GM21423 (cell line): ENCODE results near the gene MARCHF2.

Experiments used
- ATAC-seq: cut with Tn5 transposase; IDR thresholded peaks from one replicate; pipeline ENCODE4 v1.9.1; 2021; ENCODE audit warnings: mild to moderate bottlenecking, moderate library complexity; ENCODE audit not compliant: unreplicated experiment

MARCHF2 gene

DNA sequence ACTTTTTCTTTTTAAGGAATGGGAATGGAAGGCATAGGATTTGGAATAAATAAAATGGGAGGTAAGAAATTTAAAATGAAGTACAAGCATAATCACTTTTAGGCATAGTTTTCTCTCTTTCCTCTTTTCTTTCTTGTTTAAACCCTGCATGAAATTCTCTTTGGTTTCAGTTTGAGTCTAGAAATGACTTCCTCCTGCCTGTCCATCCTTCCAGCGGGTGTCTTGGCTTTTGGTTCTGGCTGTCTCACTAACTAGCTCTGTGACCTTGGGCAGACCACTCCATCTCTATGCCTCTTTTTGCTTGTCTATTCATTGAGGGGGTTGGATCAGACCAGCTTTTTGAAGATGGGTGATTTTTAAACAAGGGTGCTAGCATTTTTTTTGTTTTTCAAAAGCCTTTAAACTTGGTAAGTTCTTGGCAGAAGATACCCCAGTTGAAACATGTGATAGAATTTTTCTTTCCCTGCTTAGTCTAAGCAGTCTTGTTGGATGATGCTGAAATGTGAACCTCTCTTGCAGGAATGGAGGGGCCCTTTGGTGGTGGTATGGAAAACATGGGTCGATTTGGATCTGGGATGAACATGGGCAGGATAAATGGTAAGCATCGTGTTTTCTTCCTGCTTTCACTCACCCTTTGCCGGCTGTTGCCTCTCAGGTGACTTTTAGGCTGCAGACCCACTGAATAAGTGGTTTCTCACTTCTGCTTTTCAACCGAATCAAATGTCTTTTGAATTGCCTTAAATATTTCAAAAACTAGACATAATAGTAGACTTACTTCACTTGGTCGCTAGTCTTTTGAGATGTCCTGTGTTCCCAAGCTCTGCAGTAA, 60.8 kb downstream of the MARCHF2 start:
- peak; percentile 55 for ATAC-seq

DNA sequence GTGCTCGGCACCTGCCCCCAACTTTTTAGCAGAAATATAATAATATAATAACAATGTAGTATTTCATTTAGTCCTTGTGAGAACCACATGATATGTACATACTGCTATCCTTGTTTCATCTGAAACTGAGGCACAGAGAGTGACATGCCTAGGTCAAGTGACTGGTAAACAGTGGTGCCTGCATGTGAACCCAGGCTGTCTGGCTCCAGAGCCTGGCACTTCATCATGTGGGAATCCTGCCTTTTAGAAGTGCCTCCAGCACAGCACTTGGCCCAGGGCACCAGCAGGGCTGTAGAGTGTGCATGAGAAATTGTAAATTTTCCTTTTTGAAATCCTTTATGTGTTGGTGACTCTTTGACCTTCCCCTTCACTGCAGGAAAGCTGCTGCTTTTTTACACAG, 61.9 kb downstream of the MARCHF2 start:
- ATAC-seq: no peak

DNA sequence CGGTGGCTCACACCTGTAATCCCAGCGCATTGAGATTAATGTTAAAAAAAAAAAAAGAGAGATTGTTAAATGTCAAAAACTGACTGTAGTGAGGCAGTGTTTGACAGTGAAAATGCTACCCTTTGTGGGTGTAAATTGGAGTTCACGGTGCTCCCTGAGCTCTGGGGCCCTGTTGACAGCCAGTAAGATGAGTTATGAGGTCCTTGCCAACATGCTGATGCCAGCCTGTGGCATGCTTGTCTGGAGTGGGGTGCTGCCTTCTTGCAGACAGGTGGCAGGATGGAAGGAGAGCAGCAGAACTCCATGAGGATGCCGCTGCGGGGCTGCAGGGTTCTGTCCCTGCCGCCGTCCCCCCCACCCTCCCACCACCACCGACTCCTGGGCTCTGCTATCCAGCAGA, 63.4 kb downstream of the MARCHF2 start:
- ATAC-seq: no peak

DNA sequence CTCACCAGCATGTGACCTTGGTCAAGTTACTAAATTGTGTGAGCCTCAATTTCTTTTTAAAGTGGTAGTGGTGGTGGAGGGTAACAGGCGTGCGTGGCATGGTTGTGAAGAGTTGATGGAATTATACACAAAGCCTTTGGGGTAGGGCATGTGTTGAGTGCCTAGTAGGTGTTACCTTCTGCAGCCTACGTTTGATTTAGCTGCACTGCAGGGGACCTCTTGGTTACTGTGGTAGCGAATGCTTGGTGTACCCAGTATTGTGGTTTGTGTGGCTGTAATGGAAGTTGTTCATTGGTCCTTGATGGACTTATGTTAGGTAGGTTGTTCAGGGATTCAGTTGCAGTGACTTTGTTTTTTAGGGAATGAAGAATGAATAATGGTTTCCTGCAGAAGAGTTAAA, 64.8 kb downstream of the MARCHF2 start:
- no peak for ATAC-seq

DNA sequence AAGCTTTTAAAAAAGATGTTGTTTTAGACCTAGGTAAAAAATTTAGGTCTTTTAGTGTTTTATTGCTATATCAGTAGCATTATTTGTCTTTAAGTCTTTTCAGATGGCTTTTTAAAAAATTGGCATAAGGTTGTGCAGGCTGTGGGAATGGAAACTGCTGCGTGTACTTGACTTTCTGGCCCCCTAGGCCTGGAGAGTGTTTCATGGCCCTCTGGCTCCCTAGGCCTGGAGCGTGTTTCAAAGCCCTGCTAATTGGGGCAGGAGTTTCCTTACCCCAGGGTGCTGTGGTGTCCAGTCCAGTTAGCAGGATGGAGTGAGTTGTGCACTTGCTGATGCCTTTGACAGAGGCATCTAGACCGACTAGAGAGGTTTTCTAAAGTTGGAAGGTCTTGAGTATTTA, 65.5 kb downstream of the MARCHF2 start:
- no peak for ATAC-seq

DNA sequence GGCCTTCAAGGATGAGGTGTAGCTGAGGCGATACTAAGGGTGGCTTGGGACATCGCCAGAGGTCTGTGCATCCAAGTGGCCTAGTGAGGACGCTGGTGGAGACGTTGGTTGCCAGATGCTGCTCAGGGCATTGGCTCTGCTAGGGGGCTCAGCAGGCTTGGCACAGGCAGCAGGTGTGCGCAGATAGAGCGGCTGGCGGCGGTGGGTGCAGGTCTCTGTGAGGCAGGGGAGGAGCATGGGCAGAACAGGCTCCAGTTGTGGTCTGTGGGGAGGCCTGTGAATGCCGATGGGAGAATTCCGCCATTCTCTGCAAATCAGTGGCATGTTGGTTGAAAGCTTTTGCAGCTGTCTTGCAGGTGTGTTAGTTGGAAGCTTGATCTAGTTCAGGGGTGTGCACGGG, 68.1 kb downstream of the MARCHF2 start:
- ATAC-seq: no peak

DNA sequence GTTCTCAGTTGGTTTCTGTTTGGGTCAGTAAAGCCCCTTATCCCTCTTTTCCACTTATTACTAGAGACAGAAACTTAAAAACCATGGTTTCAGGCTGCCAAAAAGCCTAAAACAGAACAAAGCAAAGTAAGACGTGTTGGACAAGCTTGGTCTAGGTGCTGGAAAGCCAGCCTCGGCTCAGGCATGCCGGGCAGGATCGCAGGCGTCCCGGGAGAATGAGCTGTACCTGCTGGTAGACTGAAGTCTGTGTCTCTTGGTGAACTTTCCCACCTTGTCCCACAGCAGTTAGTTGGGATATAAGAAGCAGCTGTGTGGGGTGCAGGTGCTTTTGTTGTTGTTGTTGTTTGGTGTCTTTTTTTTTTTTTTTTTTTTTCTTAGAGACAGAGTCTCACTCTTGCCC, 68.5 kb downstream of the MARCHF2 start:
- no peak for ATAC-seq

DNA sequence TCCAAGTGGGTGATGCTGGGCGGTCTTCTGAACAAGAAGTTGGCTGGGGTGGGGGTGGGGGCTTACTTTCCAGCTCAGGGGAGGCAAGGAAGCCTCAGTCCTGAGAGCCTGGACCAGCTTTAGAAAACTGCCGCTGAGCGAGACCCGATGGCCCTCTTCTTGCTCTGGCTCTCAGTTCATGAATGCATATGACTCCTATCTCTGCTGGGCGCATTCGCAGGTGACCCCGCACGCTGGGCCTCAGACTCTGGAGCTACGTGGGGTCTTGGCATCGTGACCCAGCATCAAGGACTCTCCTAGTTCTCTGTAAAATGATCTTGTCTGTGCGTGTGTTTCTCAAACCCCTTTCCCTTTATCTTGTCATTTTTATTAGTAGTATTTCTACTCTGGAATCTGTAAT, 69.6 kb downstream of the MARCHF2 start:
- no peak for ATAC-seq

DNA sequence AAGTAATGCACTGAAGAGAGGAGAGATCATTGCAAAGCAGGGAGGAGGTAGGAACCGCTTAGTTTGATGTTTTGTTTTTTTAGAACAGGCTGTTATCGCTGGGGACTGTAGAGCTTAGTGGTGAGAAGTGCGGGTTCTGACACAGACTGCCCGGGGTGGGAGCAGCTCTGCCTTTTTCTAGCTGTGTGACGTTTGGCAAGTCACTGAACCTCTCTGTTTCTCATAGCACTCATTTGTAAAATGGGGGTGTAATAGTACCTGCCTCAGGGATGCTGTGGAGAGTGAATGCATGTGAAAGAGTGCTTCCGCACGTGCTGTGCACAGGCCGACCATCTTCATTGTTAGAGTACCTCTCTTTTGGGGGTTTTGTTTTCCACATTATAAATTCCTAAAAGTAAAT, 70.1 kb downstream of the MARCHF2 start:
- no peak for ATAC-seq

DNA sequence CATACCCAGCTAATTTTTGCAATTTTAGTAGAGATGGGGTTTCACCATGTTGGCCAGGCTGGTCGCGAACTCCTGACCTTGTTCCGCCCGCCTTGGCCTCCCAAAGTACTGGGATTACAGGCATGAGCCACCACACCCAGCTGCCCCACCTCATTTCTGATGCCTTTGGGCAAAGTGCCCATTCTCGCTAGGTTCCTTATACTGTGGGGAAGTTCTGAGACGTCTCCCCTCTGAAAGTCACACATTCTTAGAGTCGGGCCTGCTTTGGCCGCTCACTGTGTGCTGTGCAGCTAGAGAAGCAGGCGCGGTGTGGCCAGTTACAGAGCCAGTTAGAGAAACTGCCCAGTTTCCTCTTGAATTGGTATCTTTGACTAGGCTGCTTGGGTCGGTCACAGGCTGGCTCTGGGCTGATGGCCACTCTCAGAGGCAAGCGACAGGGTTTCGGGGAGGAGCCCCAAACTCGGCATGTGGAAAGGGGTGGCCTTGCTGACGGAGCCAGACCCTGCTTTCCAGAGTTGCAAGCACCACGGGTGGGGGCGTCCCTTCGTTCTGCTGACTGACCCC, 71.3 kb downstream of the MARCHF2 start:
- no peak for ATAC-seq

DNA sequence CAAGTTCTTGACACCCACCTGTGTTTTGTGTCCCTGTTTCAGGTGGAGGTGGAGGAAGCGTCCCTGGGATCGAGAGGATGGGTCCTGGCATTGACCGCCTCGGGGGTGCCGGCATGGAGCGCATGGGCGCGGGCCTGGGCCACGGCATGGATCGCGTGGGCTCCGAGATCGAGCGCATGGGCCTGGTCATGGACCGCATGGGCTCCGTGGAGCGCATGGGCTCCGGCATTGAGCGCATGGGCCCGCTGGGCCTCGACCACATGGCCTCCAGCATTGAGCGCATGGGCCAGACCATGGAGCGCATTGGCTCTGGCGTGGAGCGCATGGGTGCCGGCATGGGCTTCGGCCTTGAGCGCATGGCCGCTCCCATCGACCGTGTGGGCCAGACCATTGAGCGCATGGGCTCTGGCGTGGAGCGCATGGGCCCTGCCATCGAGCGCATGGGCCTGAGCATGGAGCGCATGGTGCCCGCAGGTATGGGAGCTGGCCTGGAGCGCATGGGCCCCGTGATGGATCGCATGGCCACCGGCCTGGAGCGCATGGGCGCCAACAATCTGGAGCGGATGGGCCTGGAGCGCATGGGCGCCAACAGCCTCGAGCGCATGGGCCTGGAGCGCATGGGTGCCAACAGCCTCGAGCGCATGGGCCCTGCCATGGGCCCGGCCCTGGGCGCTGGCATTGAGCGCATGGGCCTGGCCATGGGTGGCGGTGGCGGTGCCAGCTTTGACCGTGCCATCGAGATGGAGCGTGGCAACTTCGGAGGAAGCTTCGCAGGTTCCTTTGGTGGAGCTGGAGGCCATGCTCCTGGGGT, 72.7 kb downstream of the MARCHF2 start:
- ATAC-seq: no peak

DNA sequence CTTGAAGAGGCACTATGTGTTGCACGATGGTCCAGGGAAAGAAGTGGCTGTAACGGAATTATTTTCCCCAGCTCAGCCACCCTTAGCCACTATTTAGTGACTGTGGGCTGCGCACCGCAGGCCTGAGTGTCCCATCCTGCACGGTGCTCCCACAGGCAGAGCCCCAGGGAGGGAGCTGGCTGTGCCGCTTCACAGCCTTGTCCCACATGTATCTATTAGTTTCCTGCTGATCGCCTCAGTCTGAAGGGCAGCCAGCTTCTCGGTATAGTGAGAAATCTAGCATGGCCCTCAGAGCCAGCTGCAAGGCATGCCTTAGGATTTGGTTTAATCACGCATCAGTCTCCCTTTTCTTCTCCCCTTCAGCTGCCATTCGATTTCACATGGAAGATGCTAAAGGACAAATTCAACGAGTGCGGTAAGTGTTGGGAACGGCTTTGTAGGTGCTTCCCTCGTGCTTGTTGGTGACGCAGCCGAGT, 73.6 kb downstream of the MARCHF2 start:
- no peak for ATAC-seq

DNA sequence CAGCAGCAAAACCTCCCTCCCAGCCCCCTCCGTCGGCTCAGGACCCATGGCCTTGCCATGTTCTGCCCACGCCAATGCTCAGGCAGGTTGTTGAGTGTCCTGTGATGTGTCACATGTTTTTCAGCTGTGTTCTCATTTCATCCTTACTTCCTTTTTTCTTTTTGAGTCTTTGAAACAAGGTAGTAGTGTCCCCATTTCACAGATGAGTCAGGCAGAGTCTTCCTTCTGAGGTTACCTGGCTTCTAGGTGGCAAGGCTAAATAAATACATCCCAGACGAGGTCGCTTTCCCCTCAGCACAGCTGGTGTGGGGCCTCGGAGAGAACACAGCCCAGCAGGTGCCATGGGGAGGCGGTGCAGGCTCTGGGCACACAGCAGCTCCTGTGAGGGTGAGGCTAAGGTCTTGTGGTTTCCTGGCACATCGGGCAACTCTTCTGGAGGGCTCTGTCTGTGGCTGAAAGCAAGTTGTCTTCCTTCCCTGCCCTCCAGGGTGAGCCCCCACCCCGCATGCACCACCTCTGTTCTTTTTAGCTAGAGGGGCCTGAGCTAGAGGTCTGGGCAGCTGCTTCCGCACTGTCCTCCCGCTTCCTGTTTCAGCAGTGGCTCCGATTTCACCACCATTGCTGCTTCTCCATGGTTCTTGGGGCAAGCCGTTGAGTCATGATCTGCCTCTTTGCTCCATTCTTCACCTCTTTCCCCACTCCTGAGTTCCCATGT, 74.2 kb downstream of the MARCHF2 start:
- peak; percentile 52 for ATAC-seq

DNA sequence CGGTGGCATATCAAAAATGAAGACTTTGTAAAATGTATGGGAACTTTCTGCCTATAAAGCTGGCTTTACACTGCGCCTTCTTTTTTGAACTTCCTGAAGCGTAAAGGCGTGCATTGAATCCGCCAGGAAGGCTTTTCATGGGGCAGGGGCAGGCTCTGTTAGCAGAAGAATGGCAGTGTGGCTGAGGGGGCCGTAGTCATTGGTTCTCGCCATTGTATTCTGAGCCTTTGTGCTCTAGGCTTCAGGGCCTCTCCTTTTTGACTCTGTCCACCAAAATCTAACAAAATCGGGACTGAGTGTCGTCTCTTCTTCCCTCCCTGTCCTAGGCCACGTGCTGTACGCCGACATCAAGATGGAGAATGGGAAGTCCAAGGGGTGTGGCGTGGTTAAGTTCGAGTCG, 75.3 kb downstream of the MARCHF2 start:
- ATAC-seq: no peak
